Duodenal mucosa (tissue), 2 donors: ENCODE data around the gene CDK14.

Source experiments
- H3K27ac ChIP-seq: one replicate; pipeline ENCODE4 v1.7.0; 2013; ENCODE audit warnings: low read depth, low read length
- H3K27me3 ChIP-seq, 2 donors: one replicate each; pipeline ENCODE4 v1.7.0; 2013; ENCODE audit warnings: low read length in 2 of 2, control low read depth in 1 of 2; ENCODE audit not compliant: insufficient read depth in 2 of 2, control insufficient read depth in 1 of 2
- H3K36me3 ChIP-seq, 2 donors: one replicate each; pipeline ENCODE4 v1.7.0; 2013; ENCODE audit warnings: low read length in 2 of 2, control low read depth in 1 of 2; ENCODE audit not compliant: insufficient read depth in 2 of 2, control insufficient read depth in 1 of 2
- H3K4me1 ChIP-seq, 2 donors: one replicate each; pipeline ENCODE4 v1.7.0; 2013; ENCODE audit warnings: low read length in 2 of 2, control low read depth in 1 of 2; ENCODE audit not compliant: insufficient read depth in 2 of 2, control insufficient read depth in 1 of 2
- H3K4me3 ChIP-seq, 2 donors: one replicate each; pipeline ENCODE4 v1.7.0; 2013; ENCODE audit warnings: low read length in 2 of 2, low read depth in 1 of 2
- H3K9ac ChIP-seq, 2 donors: one replicate each; pipeline ENCODE4 v1.7.0; 2013; ENCODE audit warnings: low read length in 2 of 2, low read depth in 1 of 2
- H3K9me3 ChIP-seq, 2 donors: one replicate each; pipeline ENCODE4 v1.7.0; 2013; ENCODE audit warnings: low read length in 2 of 2, control low read depth in 1 of 2; ENCODE audit not compliant: control insufficient read depth in 1 of 2

CDK14 gene

GRCh38 chr7:90889210-90889609 is 293.1 kb downstream of the CDK14 start:
- H3K9ac ChIP-seq, result no peak overlapping the region
- H3K4me3 ChIP-seq, result no peak overlapping the region
- no peaks in the 10 kb centered on the region for H3K9me3 ChIP-seq
- H3K27me3 ChIP-seq, result no peaks in the 10 kb centered on the region
- no peaks in the 10 kb centered on the region for H3K4me1 ChIP-seq
- H3K27ac ChIP-seq, result no peak overlapping the region
- no peaks in the 10 kb centered on the region for H3K36me3 ChIP-seq

- no peak overlapping the region for H3K27ac ChIP-seq
- no peaks in the 10 kb centered on the region for H3K27me3 ChIP-seq
- no peak overlapping the region for H3K4me3 ChIP-seq
Observed at GRCh38 chr7:90889644-90890043, 293.5 kb downstream of the CDK14 start.

DNA sequence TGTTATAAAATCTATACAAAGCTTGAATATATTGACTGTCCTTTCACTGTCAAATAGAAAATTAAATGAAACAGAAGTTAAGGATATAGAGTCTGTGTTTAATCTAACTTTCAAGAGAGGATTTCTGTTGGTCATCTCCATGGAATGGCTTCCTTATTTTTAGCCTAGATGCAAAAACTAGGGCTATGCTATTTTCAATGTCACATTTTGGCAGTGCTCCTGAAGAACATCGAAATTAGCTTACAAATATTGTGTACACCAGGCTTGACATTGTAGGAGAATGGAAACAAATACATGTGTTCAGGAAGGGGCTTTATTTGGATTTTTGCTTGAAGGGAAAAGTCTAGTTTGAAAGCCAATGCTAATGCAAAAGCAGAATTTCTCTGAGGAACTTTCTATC is 295.4 kb downstream of the CDK14 start:
- Histone ChIP-seq H3K4me1 (no peaks in the 10 kb centered on the region), H3K27me3 (no peaks in the 10 kb centered on the region), H3K36me3 (no peaks in the 10 kb centered on the region), H3K9me3 (no peaks in the 10 kb centered on the region), H3K9ac (no peak overlapping the region), H3K27ac (no peak overlapping the region), H3K4me3 (no peak overlapping the region)

More at GRCh38 chr7:90889644-90890043, 293.5 kb downstream of the CDK14 start:
- no peaks in the 10 kb centered on the region for H3K4me1 ChIP-seq
- H3K9ac ChIP-seq, result no peak overlapping the region
- H3K36me3 ChIP-seq, result no peaks in the 10 kb centered on the region
- no peaks in the 10 kb centered on the region for H3K9me3 ChIP-seq

DNA sequence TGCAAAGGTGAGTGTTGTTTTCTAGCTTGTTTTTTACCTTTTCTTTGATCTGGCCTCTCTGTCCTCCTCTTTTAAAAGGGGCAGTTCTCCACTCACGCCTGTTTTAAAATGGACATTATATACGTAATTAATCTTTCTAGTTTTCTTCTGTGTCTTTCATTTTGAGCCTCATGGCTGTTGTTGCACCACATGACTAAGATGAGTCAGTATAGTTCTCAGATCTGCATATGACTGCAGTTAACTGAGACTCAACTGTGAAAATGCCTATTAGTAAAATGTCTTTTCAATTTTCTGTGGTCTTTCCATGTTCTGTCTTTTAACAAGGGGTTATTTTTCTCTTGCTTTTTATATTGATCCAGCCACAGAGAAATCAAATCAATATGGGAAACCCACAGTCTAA is 296.1 kb downstream of the CDK14 start:
- Histone ChIP-seq H3K27ac (no peak overlapping the region), H3K36me3 (no peaks in the 10 kb centered on the region), H3K9ac (no peak overlapping the region), H3K4me3 (no peak overlapping the region), H3K27me3 (no peaks in the 10 kb centered on the region), H3K4me1 (no peaks in the 10 kb centered on the region), H3K9me3 (no peaks in the 10 kb centered on the region)

DNA sequence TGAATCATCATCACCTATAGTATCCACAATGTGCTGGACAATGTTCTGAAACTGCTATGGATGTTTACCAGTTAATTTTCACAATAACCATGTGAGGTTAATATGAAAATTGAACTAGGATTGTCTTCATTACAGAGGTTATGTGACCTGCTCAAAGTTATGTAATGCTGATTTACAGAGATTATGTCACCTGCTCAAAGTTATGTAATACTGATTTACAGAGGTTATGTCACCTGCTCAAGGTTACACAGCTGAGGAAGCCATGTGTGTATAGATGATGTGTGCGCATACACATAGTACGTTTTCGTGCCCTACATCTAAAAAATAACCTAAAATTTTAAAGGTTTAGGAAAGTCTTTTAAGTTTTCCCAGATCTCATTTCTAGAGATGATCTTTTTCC is 298.0 kb downstream of the CDK14 start:
- no peak overlapping the region for H3K27ac ChIP-seq
- no peaks in the 10 kb centered on the region for H3K9me3 ChIP-seq
- no peaks in the 10 kb centered on the region for H3K36me3 ChIP-seq
- no peaks in the 10 kb centered on the region for H3K27me3 ChIP-seq
- H3K9ac ChIP-seq, result no peak overlapping the region
- no peaks in the 10 kb centered on the region for H3K4me1 ChIP-seq
- no peak overlapping the region for H3K4me3 ChIP-seq

DNA sequence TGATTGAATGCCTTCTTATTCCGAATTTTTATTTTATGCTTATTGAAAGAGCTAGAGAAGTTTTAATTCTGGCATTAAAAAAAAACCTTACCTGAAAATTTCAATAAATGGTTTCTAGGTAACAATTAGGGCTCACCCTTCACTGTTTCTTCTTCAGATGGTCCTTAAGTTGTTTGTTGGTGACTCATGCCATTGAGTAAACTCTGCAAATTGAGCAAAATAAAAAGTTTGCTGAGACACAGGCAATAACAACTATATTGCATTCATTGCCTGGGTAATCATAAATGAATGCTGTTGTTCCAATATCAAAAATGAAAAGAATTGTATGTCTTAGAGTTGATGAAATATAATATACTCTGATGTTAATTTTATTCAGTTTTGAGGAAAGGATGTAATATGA is 300.3 kb downstream of the CDK14 start:
- Histone ChIP-seq H3K9ac (no peak overlapping the region), H3K4me1 (no peaks in the 10 kb centered on the region), H3K36me3 (no peaks in the 10 kb centered on the region), H3K27me3 (no peaks in the 10 kb centered on the region), H3K4me3 (no peak overlapping the region), H3K27ac (no peak overlapping the region), H3K9me3 (no peaks in the 10 kb centered on the region)

GRCh38 chr7:90897961-90898469 is 301.9 kb downstream of the CDK14 start:
- Histone ChIP-seq H3K4me3 (no peak overlapping the region), H3K4me1 (no peaks in the 10 kb centered on the region), H3K27me3 (no peaks in the 10 kb centered on the region), H3K9me3 (no peaks in the 10 kb centered on the region), H3K9ac (no peak overlapping the region), H3K27ac (no peak overlapping the region), H3K36me3 (no peaks in the 10 kb centered on the region)

DNA sequence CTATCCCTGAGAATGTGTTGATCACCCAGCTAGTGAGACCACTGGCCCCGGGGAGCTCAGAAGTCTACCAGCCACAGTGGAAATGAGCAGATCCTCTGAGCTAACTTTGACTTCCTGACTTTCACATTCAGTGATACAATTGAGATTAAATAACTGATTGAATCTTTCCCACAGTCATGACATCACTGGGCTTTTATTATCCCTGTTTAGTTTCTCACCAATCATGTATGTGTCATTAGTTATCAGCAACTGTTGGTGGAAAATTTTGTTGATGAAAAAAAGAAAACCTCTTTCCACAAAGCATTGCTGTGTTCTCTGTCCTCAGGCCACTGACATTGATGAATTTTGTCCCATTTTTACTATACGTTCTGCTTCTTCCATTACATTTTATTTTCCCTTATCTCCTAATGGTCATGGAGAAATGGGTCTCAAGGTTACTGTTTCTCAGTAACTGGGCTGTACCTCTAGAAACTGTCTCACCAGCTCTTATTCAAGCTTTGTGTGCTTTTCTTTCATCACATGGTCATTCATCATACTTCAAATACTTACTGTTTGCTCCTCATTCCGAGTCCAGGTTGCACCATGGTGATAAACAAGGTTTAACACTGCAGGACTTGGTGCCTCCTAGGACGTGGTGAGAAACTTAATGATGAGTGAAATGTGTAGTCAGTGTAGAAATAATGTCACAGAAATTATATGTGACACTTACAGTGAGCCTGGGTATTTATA is 304.7 kb downstream of the CDK14 start:
- Histone ChIP-seq H3K36me3 (no peaks in the 10 kb centered on the region), H3K27me3 (no peaks in the 10 kb centered on the region), H3K4me1 (no peaks in the 10 kb centered on the region), H3K9me3 (no peaks in the 10 kb centered on the region), H3K27ac (no peak overlapping the region), H3K4me3 (no peak overlapping the region), H3K9ac (no peak overlapping the region)

- H3K9ac ChIP-seq, result no peak overlapping the region
- no peak overlapping the region for H3K27ac ChIP-seq
- no peaks in the 10 kb centered on the region for H3K36me3 ChIP-seq
- no peaks in the 10 kb centered on the region for H3K4me1 ChIP-seq
- no peak overlapping the region for H3K4me3 ChIP-seq
- H3K9me3 ChIP-seq, result no peaks in the 10 kb centered on the region
- no peaks in the 10 kb centered on the region for H3K27me3 ChIP-seq
Observed at GRCh38 chr7:90903841-90904240, 307.7 kb downstream of the CDK14 start.

DNA sequence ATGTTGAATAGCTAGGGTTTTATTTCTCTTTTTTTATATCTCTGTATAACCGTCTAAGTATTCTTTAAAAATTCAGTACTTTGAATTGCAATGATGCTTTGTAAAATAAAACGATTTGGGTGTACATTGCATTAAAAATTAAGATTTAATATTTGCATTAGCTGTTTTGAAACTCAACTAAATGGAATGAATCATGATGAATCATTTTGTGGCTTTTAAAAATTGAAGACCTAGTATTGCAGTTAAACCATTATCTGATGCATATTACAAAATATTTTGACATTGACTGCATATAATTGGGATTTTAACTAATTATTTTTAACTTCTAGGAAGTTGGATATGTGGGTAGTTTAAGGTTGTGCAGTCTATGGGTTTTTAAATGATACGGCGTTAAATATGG is 314.0 kb downstream of the CDK14 start:
- H3K27ac ChIP-seq, result no peak overlapping the region
- no peak overlapping the region for H3K4me3 ChIP-seq
- no peaks in the 10 kb centered on the region for H3K36me3 ChIP-seq
- H3K4me1 ChIP-seq, result no peaks in the 10 kb centered on the region
- H3K27me3 ChIP-seq, result no peaks in the 10 kb centered on the region
- no peaks in the 10 kb centered on the region for H3K9me3 ChIP-seq
- H3K9ac ChIP-seq, result no peak overlapping the region
